ENCODE results near the gene CAB39. TPM values are rescaled to one million over a fixed set of nuclear protein-coding genes. Genes with fewer than 3 reads are reported as not detected.

The CAB39 gene
- total RNA-seq, 1 donor from 2014 or later = 59.0 TPM

DNA sequence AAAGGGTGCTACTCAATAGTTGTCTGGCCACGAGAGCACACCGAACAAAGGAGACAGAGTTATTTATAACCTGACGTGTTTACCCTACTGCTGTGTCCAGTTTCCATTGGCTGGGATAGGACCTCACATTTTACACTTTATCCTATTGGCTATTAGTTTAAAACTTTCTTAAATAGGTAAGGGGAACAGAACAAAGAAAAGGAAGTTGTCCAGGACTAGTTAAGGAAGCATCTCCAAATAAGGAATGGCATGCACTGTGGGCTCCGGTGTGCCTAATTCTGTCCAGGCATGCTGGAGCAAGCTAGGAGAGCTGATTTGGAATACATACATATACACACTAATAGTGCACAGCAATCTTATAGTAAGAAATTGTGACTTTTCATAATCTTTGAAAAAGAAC is 72.2 kb downstream of the CAB39 start:
- Histone ChIP-seq H3F3A (ENCODE audit: low read depth) (no peaks in the 10 kb centered on the region), H2AFZ (replicated peaks) (no peak overlapping the region), H3K79me2 (ENCODE audit: low read depth) (peaks cover 11% of the 10 kb centered on the region), H3K27me3 (no peaks in the 10 kb centered on the region), H3K4me2 (no peak overlapping the region), H3K4me1 (no peaks in the 10 kb centered on the region), H3K4me3 (no peak overlapping the region), H3K27ac (no peak overlapping the region), H3K9ac (no peak overlapping the region), H3K36me3 (no peaks in the 10 kb centered on the region), H3K9me3 (ENCODE audit: low read depth) (peaks cover 7% of the 10 kb centered on the region), H4K20me1 (ENCODE audit: low read depth) (no peaks in the 10 kb centered on the region)
- TF ChIP-seq EZH2 (IDR thresholded peaks at IDR 0.05) = no peak
- TF ChIP-seq EZH2phosphoT487 (IDR thresholded peaks at IDR 0.05) = no peak
- Mint-ChIP-seq H3K27me3 (ENCODE audit: insufficient read depth, low read depth) (no peaks in the 10 kb centered on the region), H3K4me1 (peaks cover 3% of the 10 kb centered on the region), H3K27ac (peak overlapping the region; percentile 34), H3K4me3 (no peak overlapping the region), H3K9me3 (peaks cover 39% of the 10 kb centered on the region), H3K36me3 (peaks cover 60% of the 10 kb centered on the region)
- no peak for DNase-seq (ENCODE audit: low spot score)

GRCh38 chr2:230785346-230785745 is 72.7 kb downstream of the CAB39 start:
- Histone ChIP-seq H4K20me1 (ENCODE audit: low read depth) (no peaks in the 10 kb centered on the region), H3K4me1 (no peaks in the 10 kb centered on the region), H3K79me2 (ENCODE audit: low read depth) (peaks cover 11% of the 10 kb centered on the region), H3K27ac (no peak overlapping the region), H3K27me3 (no peaks in the 10 kb centered on the region), H3K36me3 (no peaks in the 10 kb centered on the region), H2AFZ (replicated peaks) (no peak overlapping the region), H3K9ac (no peak overlapping the region), H3K4me2 (no peak overlapping the region), H3K9me3 (ENCODE audit: low read depth) (peaks cover 7% of the 10 kb centered on the region), H3F3A (ENCODE audit: low read depth) (no peaks in the 10 kb centered on the region), H3K4me3 (no peak overlapping the region)
- peaks cover 61% of the 10 kb centered on the region for H3K36me3 Mint-ChIP-seq
- peaks cover 3% of the 10 kb centered on the region for H3K4me1 Mint-ChIP-seq
- H3K9me3 Mint-ChIP-seq = peaks cover 41% of the 10 kb centered on the region
- DNase-seq (ENCODE audit: low spot score) = no peak
- no peak overlapping the region for H3K27ac Mint-ChIP-seq
- no peaks in the 10 kb centered on the region for H3K27me3 Mint-ChIP-seq (ENCODE audit: insufficient read depth, low read depth)
- no peak overlapping the region for H3K4me3 Mint-ChIP-seq
- TF ChIP-seq EZH2 (IDR thresholded peaks at IDR 0.05) = no peak
- TF ChIP-seq, protein P1, sequence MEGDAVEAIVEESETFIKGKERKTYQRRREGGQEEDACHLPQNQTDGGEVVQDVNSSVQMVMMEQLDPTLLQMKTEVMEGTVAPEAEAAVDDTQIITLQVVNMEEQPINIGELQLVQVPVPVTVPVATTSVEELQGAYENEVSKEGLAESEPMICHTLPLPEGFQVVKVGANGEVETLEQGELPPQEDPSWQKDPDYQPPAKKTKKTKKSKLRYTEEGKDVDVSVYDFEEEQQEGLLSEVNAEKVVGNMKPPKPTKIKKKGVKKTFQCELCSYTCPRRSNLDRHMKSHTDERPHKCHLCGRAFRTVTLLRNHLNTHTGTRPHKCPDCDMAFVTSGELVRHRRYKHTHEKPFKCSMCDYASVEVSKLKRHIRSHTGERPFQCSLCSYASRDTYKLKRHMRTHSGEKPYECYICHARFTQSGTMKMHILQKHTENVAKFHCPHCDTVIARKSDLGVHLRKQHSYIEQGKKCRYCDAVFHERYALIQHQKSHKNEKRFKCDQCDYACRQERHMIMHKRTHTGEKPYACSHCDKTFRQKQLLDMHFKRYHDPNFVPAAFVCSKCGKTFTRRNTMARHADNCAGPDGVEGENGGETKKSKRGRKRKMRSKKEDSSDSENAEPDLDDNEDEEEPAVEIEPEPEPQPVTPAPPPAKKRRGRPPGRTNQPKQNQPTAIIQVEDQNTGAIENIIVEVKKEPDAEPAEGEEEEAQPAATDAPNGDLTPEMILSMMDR (IDR thresholded peaks at IDR 0.05) = no peak

- Histone ChIP-seq H3K36me3 (no peaks in the 10 kb centered on the region), H3K9ac (no peak overlapping the region)
Measured at GRCh38 chr2:230787101-230787500, 74.5 kb downstream of the CAB39 start.

DNA sequence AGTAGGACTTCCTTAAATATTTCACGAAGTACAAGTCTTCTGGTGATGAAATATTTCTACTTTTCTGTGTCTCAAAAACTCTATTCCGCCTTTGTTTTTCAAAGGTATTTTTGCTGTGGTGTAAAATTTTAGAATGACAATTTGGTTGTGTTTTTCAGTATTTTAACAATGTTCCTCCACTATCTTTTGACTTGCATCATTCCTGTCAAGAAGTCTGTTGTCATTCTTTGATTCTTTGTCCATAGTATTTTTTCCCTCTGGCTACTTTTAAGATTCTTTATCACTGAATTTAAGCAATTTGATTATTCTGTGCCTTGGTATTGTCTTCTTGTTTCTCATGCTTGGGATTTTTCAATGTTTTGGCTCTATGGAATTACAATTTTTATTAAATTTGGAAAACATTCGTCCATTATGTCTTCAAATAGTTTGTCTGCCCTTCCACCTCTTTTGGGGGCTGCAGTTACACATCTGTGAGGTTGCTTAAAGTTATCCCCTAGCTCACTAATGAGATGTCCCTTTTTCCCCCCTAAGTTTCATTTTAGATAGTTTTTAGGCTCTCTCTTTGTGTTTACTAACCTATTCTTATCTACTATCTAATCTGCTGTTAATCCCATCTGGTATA is 76.0 kb downstream of the CAB39 start:
- Mint-ChIP-seq H3K27me3 (ENCODE audit: insufficient read depth, low read depth) (peaks cover 2% of the 10 kb centered on the region), H3K4me1 (peaks cover 3% of the 10 kb centered on the region), H3K27ac (no peak overlapping the region), H3K36me3 (peaks cover 72% of the 10 kb centered on the region), H3K9me3 (peaks cover 41% of the 10 kb centered on the region), H3K4me3 (no peak overlapping the region)
- Histone ChIP-seq H3K36me3 (peaks cover 5% of the 10 kb centered on the region), H3K27ac (no peak overlapping the region), H2AFZ (replicated peaks) (no peak overlapping the region), H3K4me1 (no peaks in the 10 kb centered on the region), H4K20me1 (ENCODE audit: low read depth) (no peaks in the 10 kb centered on the region), H3K9ac (no peak overlapping the region), H3K79me2 (ENCODE audit: low read depth) (peaks cover 9% of the 10 kb centered on the region), H3K4me3 (no peak overlapping the region), H3F3A (ENCODE audit: low read depth) (no peaks in the 10 kb centered on the region), H3K27me3 (no peaks in the 10 kb centered on the region), H3K9me3 (ENCODE audit: low read depth) (peaks cover 7% of the 10 kb centered on the region), H3K4me2 (no peak overlapping the region)
- no peak for TF ChIP-seq EZH2phosphoT487 (IDR thresholded peaks at IDR 0.05)
- TF ChIP-seq EZH2 (IDR thresholded peaks at IDR 0.05) = no peak
- TF ChIP-seq, protein P1 (IDR thresholded peaks at IDR 0.05) = no peak
- DNase-seq (ENCODE audit: low spot score) = no peak

More at GRCh38 chr2:230787101-230787500, 74.5 kb downstream of the CAB39 start:
- no peak for DNase-seq (ENCODE audit: low spot score)
- H3K27me3 ChIP-seq = no peaks in the 10 kb centered on the region
- H3K27ac ChIP-seq = no peak overlapping the region
- H3K79me2 ChIP-seq (ENCODE audit: low read depth) = peaks cover 9% of the 10 kb centered on the region
- Mint-ChIP-seq H3K27ac (no peak overlapping the region), H3K36me3 (peaks cover 65% of the 10 kb centered on the region), H3K4me1 (peaks cover 3% of the 10 kb centered on the region), H3K27me3 (ENCODE audit: insufficient read depth, low read depth) (peaks cover 2% of the 10 kb centered on the region), H3K9me3 (peaks cover 44% of the 10 kb centered on the region), H3K4me3 (no peak overlapping the region)
- no peak overlapping the region for H3K4me2 ChIP-seq
- H3K4me1 ChIP-seq = no peaks in the 10 kb centered on the region
- peaks cover 7% of the 10 kb centered on the region for H3K9me3 ChIP-seq (ENCODE audit: low read depth)
- no peak overlapping the region for H2AFZ ChIP-seq (replicated peaks)
- TF ChIP-seq EZH2 (IDR thresholded peaks at IDR 0.05) = no peak
- TF ChIP-seq, protein P1 (IDR thresholded peaks at IDR 0.05) = no peak
- no peak for TF ChIP-seq EZH2phosphoT487 (IDR thresholded peaks at IDR 0.05)
- no peaks in the 10 kb centered on the region for H3F3A ChIP-seq (ENCODE audit: low read depth)
- no peak overlapping the region for H3K4me3 ChIP-seq
- H4K20me1 ChIP-seq (ENCODE audit: low read depth) = no peaks in the 10 kb centered on the region

Data from neural progenitor cell (in vitro differentiated cells).